Esophagus muscularis mucosa (tissue), 4 donors: Measurements from ENCODE around the gene HABP4.

Source experiments
- EP300 ChIP-seq: sonication (generic); formaldehyde crosslinking; IDR thresholded peaks from one replicate; pipeline ENCODE4 v1.6.1; 2017; ENCODE audit warnings: antibody characterized with exemption
- POLR2A ChIP-seq: fragments of 450-650 bp; IDR thresholded peaks from one replicate; pipeline ENCODE4 v1.6.1; 2017; ENCODE audit warnings: antibody characterized with exemption, moderate library complexity, mild to moderate bottlenecking, low read depth
- POLR2AphosphoS5 ChIP-seq, 2 donors: sonication (generic); formaldehyde crosslinking; IDR thresholded peaks; one replicate each; pipeline ENCODE4 v1.6.1; 2017; ENCODE audit warnings: antibody characterized with exemption in 2 of 2
- TF ChIP-seq, protein P1 (sequence below), 3 experiments: fragments of 200-600 bp in 2 of 3; fragments of 450-650 bp in 1 of 3; sonication (generic) in 2 of 3; IDR thresholded peaks; one replicate each; pipeline ENCODE4 v1.5.1; 2017 to 2019; ENCODE audit warnings: antibody characterized with exemption in 3 of 3, mild to moderate bottlenecking in 2 of 3, moderate library complexity in 1 of 3

DNA sequence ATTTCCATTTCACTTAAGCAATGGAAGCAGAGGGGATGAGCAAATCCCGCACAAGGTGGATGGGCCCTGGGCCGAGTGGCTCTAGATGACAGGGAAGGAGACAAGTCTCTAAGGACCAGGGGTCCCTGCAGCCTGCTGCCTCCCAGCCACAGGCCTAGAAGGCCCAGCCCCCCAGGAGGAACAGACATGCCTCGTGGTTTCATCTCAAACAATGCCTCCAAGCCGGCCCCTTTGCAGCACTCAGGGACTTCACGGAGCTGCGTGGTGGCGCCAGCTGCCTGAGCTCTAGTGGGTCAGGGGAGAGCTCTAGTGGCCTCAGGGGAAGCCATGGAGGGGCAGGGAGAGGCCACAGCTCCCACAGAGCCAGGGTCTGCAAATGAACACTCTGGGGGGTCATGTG, 48.8 kb downstream of the HABP4 start:
- no peak for TF ChIP-seq POLR2A
- TF ChIP-seq, protein P1, sequence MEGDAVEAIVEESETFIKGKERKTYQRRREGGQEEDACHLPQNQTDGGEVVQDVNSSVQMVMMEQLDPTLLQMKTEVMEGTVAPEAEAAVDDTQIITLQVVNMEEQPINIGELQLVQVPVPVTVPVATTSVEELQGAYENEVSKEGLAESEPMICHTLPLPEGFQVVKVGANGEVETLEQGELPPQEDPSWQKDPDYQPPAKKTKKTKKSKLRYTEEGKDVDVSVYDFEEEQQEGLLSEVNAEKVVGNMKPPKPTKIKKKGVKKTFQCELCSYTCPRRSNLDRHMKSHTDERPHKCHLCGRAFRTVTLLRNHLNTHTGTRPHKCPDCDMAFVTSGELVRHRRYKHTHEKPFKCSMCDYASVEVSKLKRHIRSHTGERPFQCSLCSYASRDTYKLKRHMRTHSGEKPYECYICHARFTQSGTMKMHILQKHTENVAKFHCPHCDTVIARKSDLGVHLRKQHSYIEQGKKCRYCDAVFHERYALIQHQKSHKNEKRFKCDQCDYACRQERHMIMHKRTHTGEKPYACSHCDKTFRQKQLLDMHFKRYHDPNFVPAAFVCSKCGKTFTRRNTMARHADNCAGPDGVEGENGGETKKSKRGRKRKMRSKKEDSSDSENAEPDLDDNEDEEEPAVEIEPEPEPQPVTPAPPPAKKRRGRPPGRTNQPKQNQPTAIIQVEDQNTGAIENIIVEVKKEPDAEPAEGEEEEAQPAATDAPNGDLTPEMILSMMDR (IDR thresholded peaks at IDR 0.05) = no peak
- TF ChIP-seq POLR2AphosphoS5 (IDR thresholded peaks at IDR 0.05) = no peak
- no peak for TF ChIP-seq EP300
